Keratinocyte (primary cell): ENCODE results near the gene SMARCAL1.

Experiments
- CTCF ChIP-seq, 3 experiments: IDR thresholded peaks in 1 of 3; conservative IDR thresholded peaks in 1 of 3; optimal IDR thresholded peaks in 1 of 3; 2 replicates in 2 of 3; 3 replicates in 1 of 3; pipeline versions ENCODE3 to v1.5.1; 2011; ENCODE audit warnings: low read length in 3 of 3, mild to moderate bottlenecking in 3 of 3, moderate library complexity in 2 of 3, control low read depth in 1 of 3, inconsistent platforms in 1 of 3; ENCODE audit not compliant: insufficient read depth in 2 of 3; ENCODE audit errors: extremely low read depth in 1 of 3
- EZH2 ChIP-seq: IDR thresholded peaks from one replicate; pipeline ENCODE4 v1.6.1; 2012; ENCODE audit warnings: inconsistent platforms, mild to moderate bottlenecking, low read length, moderate library complexity

DNA sequence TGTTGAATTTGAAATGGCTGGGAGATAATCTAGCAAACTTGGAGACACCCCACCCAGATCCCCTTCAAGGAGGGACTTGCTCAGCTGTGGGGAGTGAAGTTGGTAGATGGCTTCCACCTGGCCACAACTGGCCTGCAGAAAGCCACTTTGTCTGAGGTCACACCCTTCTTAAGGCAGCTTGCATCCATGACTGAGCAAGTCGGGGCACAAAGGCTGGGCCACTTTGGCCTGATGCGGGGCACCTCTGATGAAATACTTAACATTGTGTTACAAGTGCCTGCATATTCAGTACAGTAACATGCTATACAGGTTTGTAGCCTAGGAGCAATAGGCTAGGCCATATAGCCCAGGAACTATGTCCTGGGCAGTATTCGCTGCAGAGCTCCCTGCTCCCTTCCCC is 73.0 kb downstream of the SMARCAL1 start:
- TF ChIP-seq CTCF (optimal IDR thresholded peaks at IDR 0.05 in 1 of 3, IDR thresholded peaks at IDR 0.05 in 1 of 3, conservative IDR thresholded peaks at IDR 0.05 in 1 of 3; ENCODE audit: extremely low read depth in 1 of 3, insufficient read depth in 2 of 3, low read length in 3 of 3) (no peak), EZH2 (no peak)
